Aorta (tissue), 5 donors: Measurements from ENCODE around the gene SLIT3. TPM values are rescaled to one million over a fixed set of nuclear protein-coding genes. Genes with fewer than 3 reads are reported as not detected.

ENCODE experiments used
- ATAC-seq: fragments of 200-7000 bp; cut with Tn5 transposase; one replicate; pipeline ENCODE4 v1.9.1; 2022; ENCODE audit warnings: moderate library complexity; ENCODE audit not compliant: low FRiP score
- DNase-seq, 2 donors: peaks; one replicate each; pipeline ENCODE4 v3.0.0-alpha.2; 2020
- H3K27ac ChIP-seq, 2 donors: one replicate each; pipeline ENCODE4 v1.5.1; 2013; ENCODE audit warnings: low read length in 2 of 2, mild to moderate bottlenecking in 2 of 2, moderate library complexity in 2 of 2, control low read depth in 1 of 2, inconsistent platforms in 1 of 2, low read depth in 1 of 2
- H3K27me3 ChIP-seq, 2 donors: one replicate each; pipeline ENCODE4 v1.6.1; 2013; ENCODE audit warnings: control low read depth in 1 of 2, low read length in 1 of 2, mild to moderate bottlenecking in 1 of 2, moderate library complexity in 1 of 2; ENCODE audit not compliant: insufficient read depth in 2 of 2, control insufficient read depth in 1 of 2
- H3K36me3 ChIP-seq, 2 donors: one replicate each; pipeline ENCODE4 v1.6.1; 2013; ENCODE audit warnings: control low read depth in 1 of 2, low read length in 1 of 2, mild to moderate bottlenecking in 1 of 2; ENCODE audit not compliant: insufficient read depth in 2 of 2, control insufficient read depth in 1 of 2
- H3K4me1 ChIP-seq, 2 donors: one replicate each; pipeline ENCODE4 v1.6.1; 2013; ENCODE audit warnings: low read length in 2 of 2, control low read depth in 1 of 2, mild to moderate bottlenecking in 1 of 2, moderate library complexity in 1 of 2; ENCODE audit not compliant: insufficient read depth in 2 of 2, control insufficient read depth in 1 of 2
- H3K4me3 ChIP-seq, 2 donors: one replicate each; pipeline ENCODE4 v1.5.1; 2013; ENCODE audit warnings: low read length in 2 of 2, control low read depth in 1 of 2, mild to moderate bottlenecking in 1 of 2
- H3K9me3 ChIP-seq: one replicate; pipeline ENCODE4 v1.6.1; 2013; ENCODE audit warnings: mild to moderate bottlenecking, low read length; ENCODE audit not compliant: control insufficient read depth
- WGBS, 2 donors: extraction: QIAGEN DNeasy Blood & Tissue Kit; methylation state at CpG; one replicate each; pipeline ENCODE4 v1.1.7; 2013; 5-methylcytosine and 5-hydroxymethylcytosine counted together
- intact Hi-C, 2 donors: fragments of 100-400 bp; cut with DNase I; formaldehyde crosslinking; loops; one replicate each; pipeline versions ENCODE4 v1.14.2 to v1.15.0; 2022
- polyA plus RNA-seq, 2 donors: library from polyadenylated mRNA; stranded (reverse); fragments of 200-250 nt; gene quantifications; one replicate each; pipeline ENCODE4 v1.2.3, GENCODE V29; 2013
- total RNA-seq, 2 donors: library from RNA; stranded (reverse); fragmentation: NEBNext Ultra II Directional; extraction: Animal tissue kit (Norgen Biotek cat#: 25700); gene quantifications; one replicate each; pipeline ENCODE4 v1.2.1, GENCODE V29; 2021
- donor health status: healthy with polysubstance abuse.
- donor health status: Bipolar disorder and iron deficiency.
- donor health status: DM: no; HTN: no; CAD: no.
- donor health status: DM: no; HTN: no; CAD: no.
- donor health status: DM: yes; HTN: yes; CAD: no.

SLIT3 gene
- total and polyA plus RNA-seq, 4 donors, result 8.6 to 108 (median 77.0) TPM

DNA sequence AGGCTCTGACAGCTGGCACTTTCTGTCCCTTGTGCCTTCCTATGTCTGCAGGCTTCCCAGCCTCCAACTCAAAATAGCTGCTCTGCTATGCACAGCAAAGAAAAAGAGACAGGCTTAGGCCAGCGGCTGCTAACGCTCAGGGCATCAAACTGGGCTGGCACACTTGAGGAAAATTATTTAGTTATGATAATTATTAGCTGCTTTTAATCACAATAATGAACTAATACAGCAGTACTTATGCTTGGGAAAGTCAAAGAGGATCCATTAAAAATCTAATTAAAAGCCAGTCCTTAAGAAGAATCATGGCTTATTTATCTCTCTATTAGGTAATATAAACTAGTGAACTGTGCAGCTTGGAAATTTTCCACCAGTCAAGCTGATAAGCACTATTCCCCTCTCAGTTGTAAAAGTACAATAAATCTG is 233.2 kb downstream of the SLIT3 start:
- ATAC-seq (peak; percentile 33), DNase-seq (no peak)
- Histone ChIP-seq H3K27me3 (no peaks in the 10 kb centered on the region), H3K4me1 (peaks cover 7 to 20% of the 10 kb centered on the region in 2 donors), H3K9me3 (no peaks in the 10 kb centered on the region), H3K36me3 (no peaks in the 10 kb centered on the region), H3K4me3 (no peak overlapping the region), H3K27ac (peak overlapping the region in 1 of 2 donors; percentile 0)
- intact Hi-C loops, result loop anchor here (5.0 to 10.0 kb wide), 2 partner anchors 35 to 63 kb away; no protein-coding TSS in a partner anchor
- WGBS, 2 donors, result 4 to 17% methylated on average over 2 of the region's 2 CpGs

DNA sequence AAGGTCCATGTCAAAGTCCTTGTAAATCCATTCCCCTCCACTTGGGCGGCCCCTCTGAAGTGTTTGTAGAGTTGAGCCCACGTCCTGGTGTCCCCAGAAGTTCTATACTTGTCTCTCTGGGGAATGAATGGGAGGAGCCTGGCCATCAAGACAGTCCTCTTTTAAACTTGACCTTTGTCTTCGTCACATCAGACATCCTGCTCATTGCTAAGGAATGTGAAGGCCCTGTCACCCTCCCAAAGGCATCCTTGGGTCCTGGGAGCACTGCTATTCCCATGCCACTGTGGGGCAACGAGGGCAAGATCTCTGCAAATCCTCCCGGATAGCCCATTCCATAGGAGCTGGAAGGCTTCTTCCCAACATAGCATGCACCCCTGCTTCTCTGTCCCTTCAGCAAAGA is 235.5 kb downstream of the SLIT3 start:
- Histone ChIP-seq H3K27me3 (no peaks in the 10 kb centered on the region), H3K4me3 (no peak overlapping the region), H3K27ac (no peak overlapping the region), H3K36me3 (no peaks in the 10 kb centered on the region), H3K9me3 (no peaks in the 10 kb centered on the region), H3K4me1 (peaks cover 10 to 20% of the 10 kb centered on the region in 2 donors)
- DNase-seq (no peak), ATAC-seq (peak; percentile 20)
- 38 to 41% methylated on average over 5 of the region's 5 CpGs for WGBS, 2 donors
- intact Hi-C loops, result loop anchor here (5.0 to 10.0 kb wide), 2 partner anchors 33 to 61 kb away; no protein-coding TSS in a partner anchor

DNA sequence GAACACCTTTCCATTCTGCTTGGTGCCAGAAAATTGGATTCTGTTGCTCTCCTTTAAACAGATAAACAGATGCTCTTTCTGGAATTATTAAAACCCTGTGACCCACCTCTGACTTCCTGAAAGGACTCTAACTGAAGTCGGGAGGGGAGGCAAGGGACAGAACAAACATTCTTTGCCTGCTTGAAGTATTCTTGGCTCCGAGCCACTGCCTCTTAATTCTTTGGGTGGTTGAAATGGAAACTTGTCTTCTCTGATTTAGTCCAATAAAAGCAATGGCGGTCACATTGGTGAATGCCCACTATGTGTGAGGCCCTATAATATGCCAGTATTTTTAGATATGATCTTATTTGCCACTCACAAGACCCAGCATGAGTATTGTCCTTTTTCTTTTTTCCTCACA is 236.8 kb downstream of the SLIT3 start:
- H3K9me3 ChIP-seq, result no peaks in the 10 kb centered on the region
- no peak overlapping the region for H3K4me3 ChIP-seq
- H3K27ac ChIP-seq, result no peak overlapping the region
- no peaks in the 10 kb centered on the region for H3K36me3 ChIP-seq
- DNase-seq (peak in 1 of 2 donors; percentile 55), ATAC-seq (peak; percentile 28)
- H3K27me3 ChIP-seq, result no peaks in the 10 kb centered on the region
- peaks cover 10 to 17% of the 10 kb centered on the region in 2 donors for H3K4me1 ChIP-seq
- intact Hi-C loops, result loop anchor here in 1 of 2 donors (10.0 kb wide), 1 partner anchor 59 kb away; no protein-coding TSS in a partner anchor
- 3 to 4% methylated on average over 3 of the region's 3 CpGs for WGBS, 2 donors

DNA sequence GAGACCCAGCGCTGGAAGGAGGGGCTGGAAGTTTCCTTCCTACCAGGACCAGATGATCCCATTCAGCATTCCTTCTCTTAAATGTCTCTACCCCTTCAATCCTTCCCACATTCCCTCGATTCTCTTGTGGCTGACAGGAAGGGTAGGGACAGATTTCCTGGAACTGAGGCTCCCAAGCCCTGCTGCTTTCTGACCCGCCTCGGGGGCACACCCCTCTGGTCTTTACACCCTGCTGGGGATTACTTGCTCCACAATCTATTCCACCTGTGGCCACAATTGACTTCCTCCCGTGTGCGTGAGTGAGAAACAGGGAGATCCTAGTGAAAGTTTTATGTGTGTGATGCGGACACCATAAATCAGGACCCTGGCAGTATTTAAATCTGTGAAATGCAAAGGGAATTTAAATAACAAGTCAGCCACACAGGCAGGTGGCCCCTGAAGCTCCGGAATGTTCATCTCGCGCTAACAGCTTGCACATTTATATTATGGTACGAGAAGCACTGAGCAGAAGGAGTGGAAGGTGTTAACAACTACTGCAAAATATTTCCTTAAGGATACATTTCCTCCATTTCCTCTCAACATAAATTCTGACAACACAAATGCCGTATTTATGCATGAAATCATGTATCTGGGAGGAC is 237.5 kb downstream of the SLIT3 start:
- Histone ChIP-seq H3K4me3 (no peak overlapping the region), H3K4me1 (peaks cover 10 to 17% of the 10 kb centered on the region in 2 donors), H3K9me3 (no peaks in the 10 kb centered on the region), H3K27me3 (no peaks in the 10 kb centered on the region), H3K27ac (peak overlapping the region in 1 of 2 donors; percentile 35), H3K36me3 (no peaks in the 10 kb centered on the region)
- ATAC-seq (no peak), DNase-seq (no peak)
- intact Hi-C loops, result loop anchor here in 1 of 2 donors (10.0 kb wide), 1 partner anchor 59 kb away; no protein-coding TSS in a partner anchor
- 65 to 67% methylated on average over 12 of the region's 12 CpGs for WGBS, 2 donors

DNA sequence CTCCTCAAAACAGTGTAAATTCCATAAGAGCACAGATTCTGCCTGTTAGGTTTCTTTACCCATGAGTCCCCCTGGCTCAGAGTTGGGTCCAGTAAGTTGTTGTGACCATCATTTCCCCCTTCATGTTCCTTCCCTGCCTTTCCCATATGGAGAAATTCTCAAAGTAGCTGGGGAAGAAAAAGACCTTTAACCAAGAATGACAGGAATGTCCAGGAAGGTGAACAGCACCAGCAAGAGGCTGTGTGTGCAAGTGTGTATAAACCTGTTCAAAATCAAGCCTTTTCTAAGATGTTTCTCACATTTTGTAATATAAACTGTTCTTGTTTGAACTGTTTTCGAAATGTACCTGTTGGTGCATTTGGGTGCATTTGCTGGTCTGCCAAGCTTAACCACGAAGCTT is 238.2 kb downstream of the SLIT3 start:
- H3K36me3 ChIP-seq, result no peaks in the 10 kb centered on the region
- WGBS, 2 donors, result 46 to 49% methylated on average over 2 of the region's 2 CpGs
- H3K9me3 ChIP-seq, result no peaks in the 10 kb centered on the region
- ATAC-seq (no peak), DNase-seq (no peak)
- H3K27me3 ChIP-seq, result no peaks in the 10 kb centered on the region
- no peak overlapping the region for H3K4me3 ChIP-seq
- H3K27ac ChIP-seq, result no peak overlapping the region
- intact Hi-C loops, result loop anchor here in 1 of 2 donors (10.0 kb wide), 1 partner anchor 58 kb away; no protein-coding TSS in a partner anchor
- H3K4me1 ChIP-seq, result peaks cover 10 to 17% of the 10 kb centered on the region in 2 donors

DNA sequence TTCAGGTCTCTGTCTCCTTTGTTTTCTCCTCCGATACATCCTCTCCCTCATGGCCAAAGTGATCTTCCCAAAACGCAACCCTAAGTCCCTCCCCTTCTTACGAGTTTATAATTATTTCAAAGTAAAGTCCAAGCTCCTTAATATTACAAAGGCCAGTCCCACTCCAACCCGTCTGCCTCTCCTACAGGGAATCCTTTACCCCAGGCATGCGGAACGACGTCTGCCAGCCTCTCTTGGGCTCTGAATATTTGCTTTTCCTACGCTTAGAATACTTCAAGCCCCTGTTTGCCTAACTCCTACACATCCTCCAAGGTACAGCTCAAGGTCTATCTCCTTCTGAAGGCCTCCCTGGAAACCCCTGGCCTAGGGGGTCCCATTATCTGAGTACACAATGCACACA is 246.4 kb downstream of the SLIT3 start:
- intact Hi-C loops, result loop anchor here in 1 of 2 donors (5.0 kb wide), 1 partner anchor 52 kb away; no protein-coding TSS in a partner anchor
- no peaks in the 10 kb centered on the region for H3K36me3 ChIP-seq
- ATAC-seq (no peak), DNase-seq (no peak)
- H3K27ac ChIP-seq, result no peak overlapping the region
- no peaks in the 10 kb centered on the region for H3K9me3 ChIP-seq
- 94 to 95% methylated on average over 8 of the region's 8 CpGs for WGBS, 2 donors
- no peak overlapping the region for H3K4me3 ChIP-seq
- no peaks in the 10 kb centered on the region for H3K27me3 ChIP-seq
- H3K4me1 ChIP-seq, result peaks cover 0 to 9% of the 10 kb centered on the region in 2 donors

DNA sequence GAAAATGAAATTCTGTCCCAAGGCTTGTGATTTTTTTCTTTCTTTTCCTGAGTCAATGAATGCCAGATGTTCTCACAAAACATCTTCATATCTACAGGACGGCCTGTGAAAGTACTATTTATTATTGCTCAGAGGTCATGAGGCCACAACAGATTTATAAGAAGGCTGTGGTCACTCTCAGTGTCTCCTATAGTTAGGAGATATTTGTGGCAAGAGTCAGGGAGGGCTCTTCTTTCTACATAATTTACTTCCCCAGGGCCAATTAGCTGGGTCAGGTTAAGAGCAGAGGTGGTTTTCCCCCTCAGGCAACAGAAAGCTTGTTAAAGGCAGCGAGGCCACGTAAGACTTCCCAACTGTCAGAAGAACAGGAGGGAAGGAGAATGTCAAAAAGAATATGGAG is 248.7 kb downstream of the SLIT3 start:
- no peaks in the 10 kb centered on the region for H3K27me3 ChIP-seq
- H3K9me3 ChIP-seq, result no peaks in the 10 kb centered on the region
- no peaks in the 10 kb centered on the region for H3K36me3 ChIP-seq
- ATAC-seq, result no peak
- peaks cover 4 to 9% of the 10 kb centered on the region in 2 donors for H3K4me1 ChIP-seq
- DNase-seq, result no peak
- intact Hi-C loops, result loop anchor here in 1 of 2 donors (5.0 kb wide), 1 partner anchor 50 kb away; no protein-coding TSS in a partner anchor
- 84 to 92% methylated on average over 3 of the region's 3 CpGs for WGBS, 2 donors
- no peak overlapping the region for H3K4me3 ChIP-seq
- H3K27ac ChIP-seq, result no peak overlapping the region

DNA sequence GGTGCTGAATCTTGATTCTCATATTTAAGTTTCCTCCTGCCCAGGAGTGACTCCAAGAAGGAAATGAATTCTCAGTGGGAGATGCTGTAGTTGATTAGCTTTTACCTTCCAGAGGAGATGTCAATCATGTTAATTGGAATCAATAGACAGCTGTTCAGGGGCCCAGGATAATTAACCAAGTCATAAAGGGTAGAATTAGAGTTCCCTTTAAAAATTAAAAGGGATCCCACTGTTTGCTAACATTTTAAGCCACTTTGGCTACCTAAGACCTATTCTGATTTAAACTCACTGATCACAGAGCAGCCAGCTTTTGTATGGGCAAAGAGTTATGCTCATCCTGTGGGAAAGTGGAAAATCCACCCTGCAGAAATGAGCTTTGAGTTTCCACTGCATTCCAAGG is 249.6 kb downstream of the SLIT3 start:
- peak overlapping the region in 1 of 2 donors; percentile 19 for H3K27ac ChIP-seq
- DNase-seq (no peak), ATAC-seq (no peak)
- peaks cover 4 to 9% of the 10 kb centered on the region in 2 donors for H3K4me1 ChIP-seq
- H3K4me3 ChIP-seq, result no peak overlapping the region
- no peaks in the 10 kb centered on the region for H3K27me3 ChIP-seq
- intact Hi-C loops, result loop anchor here in 1 of 2 donors (5.0 kb wide), 1 partner anchor 49 kb away; no protein-coding TSS in a partner anchor
- H3K9me3 ChIP-seq, result no peaks in the 10 kb centered on the region
- H3K36me3 ChIP-seq, result no peaks in the 10 kb centered on the region

DNA sequence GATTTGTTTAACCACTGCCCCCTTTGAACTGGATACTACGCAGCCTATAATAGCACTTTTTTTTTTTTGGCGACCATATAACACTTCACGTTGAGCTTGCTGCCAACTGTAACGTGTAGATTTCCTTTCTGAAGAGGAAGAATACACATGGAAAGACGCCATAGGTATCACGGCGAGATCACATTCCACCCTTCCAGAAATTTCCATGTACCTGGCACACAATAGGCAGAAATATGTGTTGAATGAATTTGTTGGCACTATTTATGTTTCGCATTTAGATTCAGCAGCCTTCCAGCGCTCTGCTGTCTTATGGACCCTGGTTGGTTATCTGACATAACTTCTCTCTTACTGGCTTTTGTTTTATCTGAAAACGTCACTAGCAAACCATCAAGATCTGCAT is 250.3 kb downstream of the SLIT3 start:
- intact Hi-C loops, result loop anchor here in 1 of 2 donors (5.0 kb wide), 1 partner anchor 48 kb away; no protein-coding TSS in a partner anchor
- no peaks in the 10 kb centered on the region for H3K27me3 ChIP-seq
- DNase-seq (no peak), ATAC-seq (no peak)
- peaks cover 4 to 9% of the 10 kb centered on the region in 2 donors for H3K4me1 ChIP-seq
- peak overlapping the region; percentile 21 to 28 for H3K4me3 ChIP-seq
- no peaks in the 10 kb centered on the region for H3K9me3 ChIP-seq
- WGBS, 2 donors, result 2 to 6% methylated on average over 10 of the region's 10 CpGs
- H3K27ac ChIP-seq, result peak overlapping the region in 1 of 2 donors; percentile 23
- no peaks in the 10 kb centered on the region for H3K36me3 ChIP-seq
